ENCODE measurements around the gene ARID1B. TPM values are rescaled to one million over a fixed set of nuclear protein-coding genes. Genes with fewer than 3 reads are reported as not detected.

Gene ARID1B
- total and polyA plus RNA-seq, 9 of the 15 experiments (the other 6 are each of a cell fraction or from before 2014, with no cell fraction given), result 12.5 to 50.5 (median 25.8) TPM

DNA sequence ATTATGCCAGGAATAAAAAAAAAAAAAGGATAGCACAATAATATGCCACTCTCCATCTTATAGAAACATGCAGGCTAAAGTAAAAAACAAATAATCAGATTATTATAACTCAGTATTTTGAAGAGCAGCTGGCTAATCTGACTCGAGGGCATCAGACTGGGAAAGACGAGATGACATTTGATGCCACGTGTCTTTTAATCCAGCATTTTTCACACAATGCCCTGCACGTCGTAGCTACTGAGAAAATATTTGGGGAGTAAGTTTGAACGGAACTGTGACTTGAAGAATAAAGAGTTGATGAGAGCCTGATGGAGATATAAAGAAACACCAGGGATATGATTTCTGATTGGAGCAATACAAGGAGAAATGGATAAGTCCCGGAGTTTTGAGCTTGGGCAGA lies 237.7 kb downstream of the ARID1B start (continued):
- no peak for TF ChIP-seq NEUROD1 (IDR thresholded peaks at IDR 0.05; ENCODE audit: borderline replicate concordance, low read depth, low read length, partially characterized antibody)
- TF ChIP-seq, protein P1, sequence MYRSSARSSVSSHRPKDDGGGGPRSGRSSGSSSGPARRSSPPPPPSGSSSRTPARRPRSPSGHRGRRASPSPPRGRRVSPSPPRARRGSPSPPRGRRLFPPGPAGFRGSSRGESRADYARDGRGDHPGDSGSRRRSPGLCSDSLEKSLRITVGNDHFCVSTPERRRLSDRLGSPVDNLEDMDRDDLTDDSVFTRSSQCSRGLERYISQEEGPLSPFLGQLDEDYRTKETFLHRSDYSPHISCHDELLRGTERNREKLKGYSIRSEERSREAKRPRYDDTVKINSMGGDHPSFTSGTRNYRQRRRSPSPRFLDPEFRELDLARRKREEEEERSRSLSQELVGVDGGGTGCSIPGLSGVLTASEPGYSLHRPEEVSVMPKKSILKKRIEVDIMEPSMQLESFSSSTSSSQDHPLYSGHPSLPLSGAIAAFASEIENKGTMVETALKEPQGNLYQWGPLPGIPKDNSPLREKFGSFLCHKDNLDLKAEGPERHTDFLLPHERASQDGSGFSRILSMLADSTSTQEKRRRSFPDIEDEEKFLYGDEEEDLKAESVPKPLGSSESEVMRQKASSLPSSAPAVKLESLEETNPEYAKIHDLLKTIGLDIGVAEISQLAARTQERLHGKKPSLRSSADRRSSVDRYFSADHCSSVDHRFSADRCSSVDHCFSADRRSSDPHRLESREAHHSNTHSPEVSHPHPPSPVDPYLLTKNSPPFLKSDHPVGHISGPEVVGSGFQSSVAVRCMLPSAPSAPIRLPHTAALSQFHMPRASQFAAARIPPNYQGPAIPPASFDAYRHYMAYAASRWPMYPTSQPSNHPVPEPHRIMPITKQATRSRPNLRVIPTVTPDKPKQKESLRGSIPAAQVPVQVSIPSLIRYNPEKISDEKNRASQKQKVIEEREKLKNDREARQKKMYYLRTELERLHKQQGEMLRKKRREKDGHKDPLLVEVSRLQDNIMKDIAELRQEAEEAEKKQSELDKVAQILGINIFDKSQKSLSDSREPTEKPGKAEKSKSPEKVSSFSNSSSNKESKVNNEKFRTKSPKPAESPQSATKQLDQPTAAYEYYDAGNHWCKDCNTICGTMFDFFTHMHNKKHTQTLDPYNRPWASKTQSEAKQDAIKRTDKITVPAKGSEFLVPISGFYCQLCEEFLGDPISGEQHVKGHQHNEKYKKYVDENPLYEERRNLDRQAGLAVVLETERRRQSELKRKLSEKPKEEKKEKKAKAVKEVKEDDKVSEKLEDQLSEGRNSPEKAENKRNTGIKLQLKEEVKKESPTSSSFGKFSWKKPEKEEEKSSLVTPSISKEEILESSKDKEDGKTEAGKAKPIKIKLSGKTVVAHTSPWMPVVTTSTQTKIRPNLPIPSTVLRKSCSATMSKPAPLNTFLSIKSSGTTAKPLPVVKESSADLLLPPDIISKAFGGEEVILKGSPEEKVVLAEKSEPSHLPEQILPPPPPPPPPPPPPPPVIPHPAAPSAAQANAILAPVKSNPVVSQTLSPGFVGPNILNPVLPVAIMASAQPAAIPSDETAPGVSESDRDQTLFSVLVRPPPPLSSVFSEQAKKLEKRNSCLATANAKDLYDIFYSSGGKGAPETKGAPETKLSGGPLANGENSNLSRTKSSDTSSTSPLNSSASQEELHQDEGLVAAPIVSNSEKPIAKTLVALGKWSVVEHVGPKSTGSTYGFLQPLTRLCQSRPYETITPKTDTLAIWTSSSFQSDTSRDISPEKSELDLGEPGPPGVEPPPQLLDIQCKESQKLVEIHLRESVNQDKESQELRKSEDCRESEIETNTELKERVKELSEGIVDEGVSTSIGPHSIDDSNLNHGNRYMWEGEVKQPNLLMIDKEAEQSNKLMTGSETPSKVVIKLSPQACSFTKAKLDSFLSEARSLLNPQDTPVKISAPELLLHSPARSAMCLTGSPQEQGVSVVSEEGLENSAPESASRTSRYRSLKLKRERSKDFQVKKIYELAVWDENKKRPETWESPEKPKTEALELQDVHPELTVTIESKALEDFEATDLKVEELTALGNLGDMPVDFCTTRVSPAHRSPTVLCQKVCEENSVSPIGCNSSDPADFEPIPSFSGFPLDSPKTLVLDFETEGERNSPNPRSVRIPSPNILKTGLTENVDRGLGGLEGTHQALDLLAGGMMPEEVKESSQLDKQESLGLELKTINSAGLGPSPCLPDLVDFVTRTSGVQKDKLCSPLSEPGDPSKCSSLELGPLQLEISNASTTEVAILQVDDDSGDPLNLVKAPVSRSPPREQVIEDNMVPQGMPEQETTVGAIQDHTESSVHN (IDR thresholded peaks at IDR 0.05; ENCODE audit: borderline replicate concordance in 1 of 2, low read depth in 1 of 2), result no peak
